Measurements from ENCODE around the gene KRTAP10-1.

DNA sequence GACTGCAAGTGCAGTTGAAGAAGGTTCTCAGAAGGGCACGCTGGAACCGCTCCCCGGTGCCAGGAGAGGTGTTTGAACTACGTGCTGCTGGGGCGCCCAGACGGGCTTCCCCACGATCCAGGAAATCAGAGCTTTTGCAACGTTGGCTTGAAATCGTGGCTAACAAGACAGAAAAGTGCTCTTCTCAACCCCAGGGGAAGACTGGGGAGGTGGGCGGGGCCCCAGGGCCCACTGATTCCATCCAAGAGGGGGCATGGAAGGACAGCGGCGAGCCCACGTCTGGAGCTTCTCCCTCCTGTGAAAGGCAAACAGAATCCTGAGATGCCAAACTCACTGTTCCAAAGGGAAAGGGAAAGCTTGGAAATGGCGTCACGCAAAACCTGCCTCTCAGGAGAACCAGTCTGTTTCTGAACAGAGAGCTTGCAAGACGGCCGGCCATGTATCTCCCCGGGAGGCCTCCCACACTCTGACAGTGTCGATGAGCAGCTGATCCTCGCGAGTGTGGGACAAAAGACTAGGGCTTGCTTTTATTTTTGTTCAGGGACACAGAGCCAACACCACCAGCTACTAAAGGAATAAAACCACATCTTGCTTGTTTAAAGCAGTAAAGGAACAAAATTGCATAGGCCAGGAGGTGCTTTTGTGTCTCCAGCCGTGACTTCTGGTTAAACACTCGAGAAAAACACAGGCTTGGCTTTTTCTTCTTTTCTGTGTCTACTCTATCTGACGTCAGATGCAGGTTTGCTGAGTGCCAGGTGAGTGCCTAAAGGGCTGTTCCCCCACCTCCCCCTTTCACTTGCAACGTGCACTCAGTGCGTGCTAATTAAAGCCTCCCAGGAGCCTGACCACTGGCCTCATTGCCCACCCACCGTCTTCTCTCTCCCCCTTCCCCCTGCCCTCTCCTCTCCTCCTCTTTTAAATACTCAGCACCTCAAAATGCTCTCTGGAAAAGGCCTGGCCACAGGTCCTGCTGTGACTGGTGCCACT, 43.1 kb downstream of the KRTAP10-1 start:
- TF ChIP-seq CTCF (IDR thresholded peaks at IDR 0.05; ENCODE audit: low read length) (no peak), EZH2 (IDR thresholded peaks at IDR 0.05; ENCODE audit: borderline replicate concordance, low read length) (no peak)

All from OCI-LY1 (cell line).